Activated CD8-positive, alpha-beta T cell treated with anti-CD3 and anti-CD28 coated beads for 36 hours (primary cell): ENCODE results near the gene STK39. TPM values are rescaled to one million over a fixed set of nuclear protein-coding genes. Genes with fewer than 3 reads are reported as not detected.

Source experiments
- ATAC-seq: fragments of 200-7000 bp; cut with Tn5 transposase; one replicate; pipeline ENCODE4 v1.10.0; 2021; ENCODE audit warnings: mild to moderate bottlenecking, moderate library complexity
- CTCF ChIA-PET: fragments of 350-600 bp; sonication (Branson Sonifier 250); formaldehyde crosslinking; loops from one replicate; lab custom pipeline; 2021; ENCODE audit warnings: antibody characterized with exemption; lab: Charles Lee
- POLR2A ChIA-PET: fragments of 350-600 bp; sonication (Branson Sonifier 250); formaldehyde crosslinking; loops from one replicate; lab custom pipeline; 2021; ENCODE audit warnings: antibody characterized with exemption; lab: Charles Lee
- DNase-seq: peaks from one replicate; pipeline ENCODE4 v3.0.0-alpha.2; 2020
- H3K27ac Mint-ChIP-seq: one replicate; pipeline ENCODE4 v1.8.0; 2021; ENCODE audit warnings: mild to moderate bottlenecking, mixed read lengths
- H3K27me3 Mint-ChIP-seq: one replicate; pipeline ENCODE4 v1.8.0; 2021; ENCODE audit warnings: mixed read lengths
- H3K36me3 Mint-ChIP-seq: one replicate; pipeline ENCODE4 v1.8.0; 2021; ENCODE audit warnings: low read depth, mixed read lengths
- H3K4me1 Mint-ChIP-seq: one replicate; pipeline ENCODE4 v1.8.0; 2021; ENCODE audit warnings: low read depth, mixed read lengths
- H3K4me3 Mint-ChIP-seq: one replicate; pipeline ENCODE4 v1.8.0; 2021; ENCODE audit warnings: mild to moderate bottlenecking, moderate library complexity, mixed read lengths
- H3K9me3 Mint-ChIP-seq: one replicate; pipeline ENCODE4 v1.8.0; 2021; ENCODE audit warnings: mixed read lengths
- CTCF ChIP-seq: fragments of 200-600 bp; IDR thresholded peaks from one replicate; pipeline ENCODE4 v1.8.0; 2022; ENCODE audit warnings: antibody characterized with exemption, mild to moderate bottlenecking
- intact Hi-C: fragments of 100-400 bp; cut with micrococcal nuclease; formaldehyde crosslinking; loops from one replicate; pipeline ENCODE4 v1.10.0; 2022
- total RNA-seq, 2 experiments: library from RNA; stranded (reverse); gene quantifications; one replicate each; pipeline ENCODE4 v1.2.3, GENCODE V29; 2021

STK39 gene
- total RNA-seq, 2 experiments from 2014 or later: 32.8 to 33.9 TPM

GRCh38 chr2:167939514-167940345 lies 307.7 kb downstream of the STK39 start:
- no peaks in the 10 kb centered on the region for H3K36me3 Mint-ChIP-seq

GRCh38 chr2:167937403-167937802 lies 310.0 kb downstream of the STK39 start:
- no peak overlapping the region for H3K4me3 Mint-ChIP-seq
- intact Hi-C loops: no loop called here
- H3K9me3 Mint-ChIP-seq: no peaks in the 10 kb centered on the region
- peaks cover 9% of the 10 kb centered on the region for H3K27me3 Mint-ChIP-seq
- DNase-seq (no peak), ATAC-seq (no peak)
- no peaks in the 10 kb centered on the region for H3K36me3 Mint-ChIP-seq
- H3K27ac Mint-ChIP-seq: no peak overlapping the region
- H3K4me1 Mint-ChIP-seq: no peaks in the 10 kb centered on the region
- CTCF ChIA-PET: interaction anchor here (0.9 to 1.6 kb wide), 2 partner anchors 12 to 36 kb away, joined by 3 read pairs; no protein-coding TSS in a partner anchor
- POLR2A ChIA-PET: interaction anchor here (0.6 kb wide), 1 partner anchor 12 kb away, joined by 3 read pairs; no protein-coding TSS in a partner anchor
- TF ChIP-seq CTCF: no peak

More at GRCh38 chr2:167939514-167940345, 307.7 kb downstream of the STK39 start:
- Mint-ChIP-seq H3K4me3 (no peak overlapping the region), H3K27me3 (peaks cover 11% of the 10 kb centered on the region), H3K27ac (no peak overlapping the region), H3K4me1 (no peaks in the 10 kb centered on the region), H3K9me3 (no peaks in the 10 kb centered on the region)
- DNase-seq: no peak
- CTCF ChIA-PET: interaction anchor here (1.3 kb wide), 1 partner anchor 17 kb away, joined by 3 read pairs; no protein-coding TSS in a partner anchor
- POLR2A ChIA-PET: no interaction called here
- no peak for ATAC-seq
- TF ChIP-seq CTCF: no peak
- intact Hi-C loops: no loop called here

- Mint-ChIP-seq H3K27ac (no peak overlapping the region), H3K4me3 (no peak overlapping the region), H3K4me1 (no peaks in the 10 kb centered on the region), H3K36me3 (no peaks in the 10 kb centered on the region), H3K9me3 (no peaks in the 10 kb centered on the region), H3K27me3 (peaks cover 9% of the 10 kb centered on the region)
- POLR2A ChIA-PET: no interaction called here
- DNase-seq: no peak
- CTCF ChIA-PET: no interaction called here
- TF ChIP-seq CTCF: no peak
- intact Hi-C loops: no loop called here
- ATAC-seq: no peak
These were observed 311.6 kb downstream of the STK39 start for GRCh38 chr2:167935803-167936110.

GRCh38 chr2:167933097-167933814 lies 314.1 kb downstream of the STK39 start:
- Mint-ChIP-seq H3K4me3 (no peak overlapping the region), H3K27me3 (peaks cover 3% of the 10 kb centered on the region), H3K9me3 (no peaks in the 10 kb centered on the region), H3K27ac (no peak overlapping the region), H3K4me1 (no peaks in the 10 kb centered on the region), H3K36me3 (no peaks in the 10 kb centered on the region)
- TF ChIP-seq CTCF: no peak
- ChIA-PET POLR2A (no interaction called here), CTCF (interaction anchor here (1.1 kb wide), 1 partner anchor 186 kb away, joined by 3 read pairs; no protein-coding TSS in a partner anchor)
- DNase-seq: no peak
- intact Hi-C loops: no loop called here
- ATAC-seq: no peak
